SIG-M5 treated with dmso at 0.1 percent for 504 hours (cell line): ENCODE data around the gene MR1.
A peak's percentile ranks its signal among the peaks of the same experiment; 100 is the strongest.

Experiments
- DNase-seq: peaks from one replicate; lab custom pipeline; 2025; ENCODE audit not compliant: unreplicated experiment; lab: John Stamatoyannopoulos, UW

MR1 gene

GRCh38 chr1:181062836-181063428 lies 29.1 kb downstream of the MR1 start:
- DNase-seq: peak; percentile 81

- DNase-seq: no peak
Measured at GRCh38 chr1:181064011-181064623, 30.3 kb downstream of the MR1 start.

GRCh38 chr1:181064702-181065101 lies 30.9 kb downstream of the MR1 start:
- DNase-seq: no peak

- DNase-seq: no peak
Measured at GRCh38 chr1:181073638-181074037, 39.9 kb downstream of the MR1 start.

- DNase-seq: no peak
Measured at GRCh38 chr1:181075766-181076350, 42.1 kb downstream of the MR1 start.

- DNase-seq: no peak
Measured at GRCh38 chr1:181076852-181077251, 43.1 kb downstream of the MR1 start.

- DNase-seq: no peak
Measured at GRCh38 chr1:181077576-181078242, 43.9 kb downstream of the MR1 start.

GRCh38 chr1:181079382-181079781 lies 45.6 kb downstream of the MR1 start:
- DNase-seq: no peak

GRCh38 chr1:181079920-181080319 lies 46.1 kb downstream of the MR1 start:
- DNase-seq: no peak

GRCh38 chr1:181080556-181080955 lies 46.8 kb downstream of the MR1 start:
- no peak for DNase-seq

- DNase-seq: no peak
Measured at GRCh38 chr1:181081395-181081794, 47.6 kb downstream of the MR1 start.

GRCh38 chr1:181083842-181084605 lies 50.2 kb downstream of the MR1 start:
- DNase-seq: peak; percentile 97

GRCh38 chr1:181084606-181084969 lies 50.8 kb downstream of the MR1 start:
- no peak for DNase-seq

- DNase-seq: no peak
Measured at GRCh38 chr1:181086091-181086490, 52.3 kb downstream of the MR1 start.

GRCh38 chr1:181086926-181087325 lies 53.1 kb downstream of the MR1 start:
- DNase-seq: peak; percentile 75

- DNase-seq: peak; percentile 95
Measured at GRCh38 chr1:181087400-181087901, 53.7 kb downstream of the MR1 start.

GRCh38 chr1:181088079-181089016 lies 54.6 kb downstream of the MR1 start, which contains the start of gene IER5:
Gene IER5 (plus strand): TSS chr1:181088700. CDS start chr1:181088903, 203 bp downstream.
- DNase-seq: peak; percentile 99

- DNase-seq: peak; percentile 34
Measured at GRCh38 chr1:181089017-181089675, 55.4 kb downstream of the MR1 start.
